Bronchial epithelial cell (primary cell): ENCODE data around the gene ADAM12. TPM values are rescaled to one million over a fixed set of nuclear protein-coding genes. Genes with fewer than 3 reads are reported as not detected.

Experiments
- DNase-seq: peaks from one replicate; pipeline ENCODE4 v3.0.0-alpha.2; 2010; ENCODE audit warnings: low read depth
- FAIRE-seq: peaks from 2 replicates; lab custom pipeline; 2011; peaks lifted over from hg19 to GRCh38; lab: Jason Lieb, UNC
- H3K27me3 ChIP-seq: 2 replicates; pipeline ENCODE4 v1.5.1; 2011; ENCODE audit warnings: low read length; ENCODE audit not compliant: control insufficient read depth, insufficient read depth
- H3K36me3 ChIP-seq: 2 replicates; pipeline ENCODE4 v1.5.1; 2011; ENCODE audit warnings: low read length; ENCODE audit not compliant: control insufficient read depth, insufficient read depth
- H3K4me3 ChIP-seq: 2 replicates; pipeline ENCODE4 v1.5.1; 2011; ENCODE audit warnings: mild to moderate bottlenecking, low read depth, low read length, control low read depth
- CTCF ChIP-seq: IDR thresholded peaks from 2 replicates; pipeline ENCODE4 v1.5.1; 2011; ENCODE audit warnings: mild to moderate bottlenecking, moderate library complexity, low read length, control low read depth, inconsistent platforms; ENCODE audit not compliant: insufficient read depth, severe bottlenecking
- total RNA-seq: library from RNA; depleted of rRNA; stranded (reverse); fragments of >200 nt; gene quantifications from 2 replicates; pipeline ENCODE4 v1.2.1, GENCODE V29; 2014

The ADAM12 gene
- total RNA-seq, 1 donor from 2014 or later: 1.8 TPM

- Histone ChIP-seq H3K36me3 (no peaks in the 10 kb centered on the region), H3K4me3 (no peak overlapping the region), H3K27me3 (no peaks in the 10 kb centered on the region)
- DNase-seq: no peak
- TF ChIP-seq CTCF: no peak
- no peak for FAIRE-seq
Measured at GRCh38 chr10:126272526-126272925, 115.8 kb downstream of the ADAM12 start.

- H3K27me3 ChIP-seq: no peaks in the 10 kb centered on the region
- H3K36me3 ChIP-seq: no peaks in the 10 kb centered on the region
- FAIRE-seq (no peak), DNase-seq (no peak)
- H3K4me3 ChIP-seq: no peak overlapping the region
- no peak for TF ChIP-seq CTCF
Measured at GRCh38 chr10:126270111-126270510, 118.2 kb downstream of the ADAM12 start.

- FAIRE-seq (no peak), DNase-seq (no peak)
Measured at GRCh38 chr10:126268013-126268920, 120.0 kb downstream of the ADAM12 start.

GRCh38 chr10:126264102-126265018, 123.9 kb downstream of the ADAM12 start:
- Histone ChIP-seq H3K36me3 (no peaks in the 10 kb centered on the region), H3K4me3 (no peak overlapping the region), H3K27me3 (no peaks in the 10 kb centered on the region)
- FAIRE-seq (no peak), DNase-seq (no peak)
- no peak for TF ChIP-seq CTCF

More at GRCh38 chr10:126268013-126268920, 120.0 kb downstream of the ADAM12 start:
- H3K4me3 ChIP-seq: no peak overlapping the region
- TF ChIP-seq CTCF: no peak
- no peaks in the 10 kb centered on the region for H3K36me3 ChIP-seq
- H3K27me3 ChIP-seq: no peaks in the 10 kb centered on the region

- no peak for DNase-seq
- Histone ChIP-seq H3K27me3 (no peaks in the 10 kb centered on the region), H3K4me3 (no peak overlapping the region), H3K36me3 (no peaks in the 10 kb centered on the region)
- no peak for TF ChIP-seq CTCF
- no peak for FAIRE-seq
Measured at GRCh38 chr10:126263006-126263676, 125.1 kb downstream of the ADAM12 start.
